ENCODE measurements around the gene CETP. TPM values are rescaled to one million over a fixed set of nuclear protein-coding genes. Genes with fewer than 3 reads are reported as not detected.

Gene CETP
- total RNA-seq, 1 donor from 2014 or later: not detected

DNA sequence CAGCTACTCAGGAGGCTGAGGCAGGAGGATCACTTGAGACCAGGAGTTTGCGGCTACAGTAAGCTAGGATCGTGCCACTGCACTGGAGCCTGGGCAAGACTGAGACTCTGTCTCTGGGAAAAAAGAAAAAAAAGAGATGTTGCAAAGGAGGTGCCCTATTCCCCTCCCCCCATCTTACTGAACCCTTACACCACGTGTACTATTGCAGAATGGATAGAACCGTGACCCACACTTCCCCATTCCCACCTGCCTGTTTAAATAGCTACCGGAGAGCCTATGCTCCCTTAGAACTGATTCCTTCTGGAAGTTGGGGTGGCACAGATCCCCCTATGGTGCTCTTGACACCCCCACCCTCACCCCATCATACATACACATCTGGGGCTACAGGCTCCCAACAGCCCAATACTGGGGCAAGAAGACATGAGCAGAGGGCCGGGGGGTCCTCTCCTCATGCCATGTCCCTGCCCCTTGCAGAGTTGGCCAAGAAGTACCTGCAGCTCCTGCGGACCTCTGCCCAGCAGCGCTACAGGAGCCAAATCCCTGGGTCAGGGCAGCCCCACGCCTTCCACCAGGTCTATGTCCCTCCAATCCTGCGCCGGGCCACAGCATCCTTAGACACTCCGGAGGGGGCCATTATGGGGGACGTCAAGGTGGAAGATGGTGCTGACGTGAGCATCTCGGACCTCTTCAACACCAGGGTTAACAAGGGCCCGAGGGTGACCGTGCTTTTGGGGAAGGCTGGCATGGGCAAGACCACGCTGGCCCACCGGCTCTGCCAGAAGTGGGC lies 63.3 kb downstream of the CETP start:
- no peak overlapping the region for H3K27ac Mint-ChIP-seq
- H3K36me3 Mint-ChIP-seq (ENCODE audit: low read depth): peaks cover 84% of the 10 kb centered on the region
- H3K4me1 Mint-ChIP-seq: peaks cover 59% of the 10 kb centered on the region
- intact Hi-C loops (cut with micrococcal nuclease): no loop called here
- no peak for DNase-seq
- H3K9me3 Mint-ChIP-seq: peaks cover 2% of the 10 kb centered on the region
- H3K27me3 Mint-ChIP-seq: no peaks in the 10 kb centered on the region
- H3K4me3 Mint-ChIP-seq: no peak overlapping the region

DNA sequence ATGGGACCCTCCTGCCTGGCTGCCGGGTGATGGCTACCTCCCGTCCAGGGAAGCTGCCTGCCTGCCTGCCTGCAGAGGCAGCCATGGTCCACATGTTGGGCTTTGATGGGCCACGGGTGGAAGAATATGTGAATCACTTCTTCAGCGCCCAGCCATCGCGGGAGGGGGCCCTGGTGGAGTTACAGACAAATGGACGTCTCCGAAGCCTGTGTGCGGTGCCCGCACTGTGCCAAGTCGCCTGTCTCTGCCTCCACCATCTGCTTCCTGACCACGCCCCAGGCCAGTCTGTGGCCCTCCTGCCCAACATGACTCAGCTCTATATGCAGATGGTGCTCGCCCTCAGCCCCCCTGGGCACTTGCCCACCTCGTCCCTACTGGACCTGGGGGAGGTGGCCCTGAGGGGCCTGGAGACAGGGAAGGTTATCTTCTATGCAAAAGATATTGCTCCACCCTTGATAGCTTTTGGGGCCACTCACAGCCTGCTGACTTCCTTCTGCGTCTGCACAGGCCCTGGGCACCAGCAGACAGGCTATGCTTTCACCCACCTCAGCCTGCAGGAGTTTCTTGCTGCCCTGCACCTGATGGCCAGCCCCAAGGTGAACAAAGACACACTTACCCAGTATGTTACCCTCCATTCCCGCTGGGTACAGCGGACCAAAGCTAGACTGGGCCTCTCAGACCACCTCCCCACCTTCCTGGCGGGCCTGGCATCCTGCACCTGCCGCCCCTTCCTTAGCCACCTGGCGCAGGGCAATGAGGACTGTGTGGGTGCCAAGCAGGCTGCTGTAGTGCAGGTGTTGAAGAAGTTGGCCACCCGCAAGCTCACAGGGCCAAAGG lies 64.4 kb downstream of the CETP start:
- H3K4me1 Mint-ChIP-seq: peaks cover 57% of the 10 kb centered on the region

DNA sequence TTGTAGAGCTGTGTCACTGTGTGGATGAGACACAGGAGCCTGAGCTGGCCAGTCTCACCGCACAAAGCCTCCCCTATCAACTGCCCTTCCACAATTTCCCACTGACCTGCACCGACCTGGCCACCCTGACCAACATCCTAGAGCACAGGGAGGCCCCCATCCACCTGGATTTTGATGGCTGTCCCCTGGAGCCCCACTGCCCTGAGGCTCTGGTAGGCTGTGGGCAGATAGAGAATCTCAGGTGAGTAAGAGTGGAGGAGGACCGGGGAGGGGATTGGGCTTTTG lies 65.0 kb downstream of the CETP start:
- peaks cover 7% of the 10 kb centered on the region for H3K9me3 Mint-ChIP-seq
- no peak overlapping the region for H3K4me3 Mint-ChIP-seq
- peaks cover 55% of the 10 kb centered on the region for H3K4me1 Mint-ChIP-seq
- DNase-seq: no peak
- H3K27ac Mint-ChIP-seq: peak overlapping the region; percentile 66
- no peaks in the 10 kb centered on the region for H3K27me3 Mint-ChIP-seq
- intact Hi-C loops (cut with micrococcal nuclease): no loop called here
- H3K36me3 Mint-ChIP-seq (ENCODE audit: low read depth): peaks cover 82% of the 10 kb centered on the region

More for the DNA sequence above, 64.4 kb downstream of the CETP start:
- DNase-seq: no peak
- peaks cover 82% of the 10 kb centered on the region for H3K36me3 Mint-ChIP-seq (ENCODE audit: low read depth)
- H3K4me3 Mint-ChIP-seq: no peak overlapping the region
- H3K27me3 Mint-ChIP-seq: no peaks in the 10 kb centered on the region
- H3K9me3 Mint-ChIP-seq: peaks cover 7% of the 10 kb centered on the region
- peak overlapping the region; percentile 58 for H3K27ac Mint-ChIP-seq
- intact Hi-C loops (cut with micrococcal nuclease): no loop called here

DNA sequence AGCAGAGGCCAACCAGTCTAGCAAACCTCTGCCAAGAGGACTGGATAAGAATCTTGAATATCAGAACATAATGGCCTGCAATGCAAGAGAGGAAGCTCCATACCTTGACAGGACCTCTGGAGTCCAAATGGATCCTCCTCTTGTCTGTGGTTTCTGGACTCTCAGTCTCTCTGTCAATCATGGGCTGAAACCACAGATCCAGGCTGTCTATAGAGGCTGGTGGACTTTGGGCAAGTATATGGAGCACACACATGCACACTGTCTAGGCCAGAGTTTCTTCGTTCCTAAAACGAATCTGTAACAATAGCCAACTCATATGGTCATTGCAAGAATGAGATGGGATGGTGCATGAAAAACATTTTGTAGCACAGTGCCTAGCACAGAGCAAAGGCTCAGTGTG lies 65.3 kb downstream of the CETP start:
- Mint-ChIP-seq H3K4me1 (peaks cover 54% of the 10 kb centered on the region), H3K9me3 (peaks cover 7% of the 10 kb centered on the region), H3K4me3 (no peak overlapping the region), H3K27ac (peak overlapping the region; percentile 66), H3K27me3 (no peaks in the 10 kb centered on the region), H3K36me3 (ENCODE audit: low read depth) (peaks cover 82% of the 10 kb centered on the region)
- intact Hi-C loops (cut with micrococcal nuclease): no loop called here
- DNase-seq: no peak

DNA sequence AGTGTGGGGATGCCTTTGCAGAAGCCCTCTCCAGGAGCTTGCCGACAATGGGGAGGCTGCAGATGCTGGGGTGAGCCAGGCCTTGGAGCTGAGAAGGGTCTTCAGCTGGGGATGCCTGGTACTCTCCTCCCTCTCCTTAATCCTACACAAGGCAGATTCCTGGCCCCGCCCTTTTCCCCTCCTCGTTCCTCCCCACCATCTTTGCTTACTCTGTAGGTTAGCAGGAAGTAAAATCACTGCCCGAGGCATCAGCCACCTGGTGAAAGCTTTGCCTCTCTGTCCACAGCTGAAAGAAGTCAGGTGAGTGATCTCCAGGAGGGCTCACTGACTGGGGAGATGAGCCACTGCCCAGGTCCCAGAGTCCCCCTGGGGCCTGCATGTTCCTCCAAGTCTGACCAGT lies 66.3 kb downstream of the CETP start:
- H3K4me1 Mint-ChIP-seq: peaks cover 43% of the 10 kb centered on the region

DNA sequence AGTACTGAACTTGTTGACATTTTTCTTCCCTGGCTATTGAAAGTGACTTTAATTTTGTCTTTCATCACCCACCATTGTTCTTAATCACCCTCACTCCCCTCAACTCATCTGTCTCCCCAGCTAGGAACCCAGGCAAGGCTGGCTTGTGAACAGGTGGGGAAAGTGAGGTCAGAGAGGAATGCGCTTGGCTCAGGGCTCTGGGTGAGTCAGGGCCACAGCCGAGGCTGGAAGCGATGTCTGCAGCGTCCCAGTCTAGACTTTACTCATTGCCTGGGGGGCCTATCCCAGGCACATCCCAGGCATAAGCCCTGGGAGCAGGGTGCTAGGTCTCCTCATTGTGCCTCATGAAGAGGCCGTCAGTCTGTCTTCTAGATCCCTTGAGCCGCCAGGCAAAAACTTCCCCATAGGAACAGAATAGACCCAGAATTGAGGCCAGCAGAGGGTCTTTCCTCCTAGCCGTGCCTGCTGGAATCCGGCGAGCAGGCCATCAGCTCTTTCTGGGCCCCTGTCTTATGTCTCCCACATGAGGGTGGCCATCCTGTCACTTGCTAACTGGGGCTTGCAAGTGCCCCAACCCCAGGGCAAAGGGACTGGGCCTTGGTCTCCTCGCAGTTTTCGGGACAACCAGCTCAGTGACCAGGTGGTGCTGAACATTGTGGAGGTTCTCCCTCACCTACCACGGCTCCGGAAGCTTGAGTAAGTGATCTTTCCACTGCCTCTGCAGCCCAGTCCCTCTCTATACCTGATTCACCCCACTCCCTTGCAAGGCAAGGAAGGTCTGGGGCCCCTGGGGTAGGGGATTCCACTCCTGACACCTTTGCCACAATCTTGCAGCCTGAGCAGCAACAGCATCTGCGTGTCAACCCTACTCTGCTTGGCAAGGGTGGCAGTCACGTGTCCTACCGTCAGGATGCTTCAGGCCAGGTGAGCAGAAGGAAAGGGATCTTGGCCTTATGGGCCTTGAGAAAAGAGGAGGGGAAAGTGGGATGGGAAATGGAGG lies 67.7 kb downstream of the CETP start:
- peaks cover 37% of the 10 kb centered on the region for H3K4me1 Mint-ChIP-seq
- no peaks in the 10 kb centered on the region for H3K27me3 Mint-ChIP-seq
- peaks cover 73% of the 10 kb centered on the region for H3K36me3 Mint-ChIP-seq (ENCODE audit: low read depth)
- H3K27ac Mint-ChIP-seq: peak overlapping the region; percentile 62
- intact Hi-C loops (cut with micrococcal nuclease): no loop called here
- no peak for DNase-seq
- H3K9me3 Mint-ChIP-seq: peaks cover 7% of the 10 kb centered on the region
- H3K4me3 Mint-ChIP-seq: no peak overlapping the region

More for the DNA sequence above, 66.3 kb downstream of the CETP start:
- H3K36me3 Mint-ChIP-seq (ENCODE audit: low read depth): peaks cover 74% of the 10 kb centered on the region
- intact Hi-C loops (cut with micrococcal nuclease): no loop called here
- DNase-seq: no peak
- H3K9me3 Mint-ChIP-seq: peaks cover 7% of the 10 kb centered on the region
- peak overlapping the region; percentile 63 for H3K27ac Mint-ChIP-seq
- H3K27me3 Mint-ChIP-seq: no peaks in the 10 kb centered on the region
- no peak overlapping the region for H3K4me3 Mint-ChIP-seq

DNA sequence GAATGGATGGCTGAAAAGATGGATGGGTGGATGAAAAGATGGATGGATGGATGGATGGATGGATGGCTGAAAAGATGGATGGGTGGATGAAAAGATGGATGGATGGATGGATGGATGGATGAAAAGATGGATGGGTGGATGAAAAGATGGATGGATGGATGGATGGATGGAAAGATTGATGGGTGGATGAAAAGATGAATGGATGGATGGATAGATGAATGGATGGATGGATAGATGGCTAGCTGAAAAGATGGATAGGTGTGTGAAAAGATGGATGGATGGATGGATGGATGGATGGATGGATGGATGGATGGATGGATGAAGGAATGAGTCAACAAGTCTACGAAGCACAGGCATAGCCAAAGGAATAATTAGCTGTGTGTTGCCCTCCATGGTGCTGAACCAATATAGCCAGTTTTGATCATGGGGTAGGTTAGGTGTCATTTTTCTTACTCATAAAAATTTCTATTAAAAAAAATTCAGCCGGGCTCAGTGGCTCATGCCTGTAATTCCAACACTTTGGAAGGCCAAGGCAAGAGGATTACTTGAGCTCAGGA lies 68.7 kb downstream of the CETP start:
- intact Hi-C loops (cut with micrococcal nuclease): no loop called here
- H3K27ac Mint-ChIP-seq: peak overlapping the region; percentile 70
- H3K9me3 Mint-ChIP-seq: peaks cover 7% of the 10 kb centered on the region
- DNase-seq: no peak
- no peak overlapping the region for H3K4me3 Mint-ChIP-seq
- no peaks in the 10 kb centered on the region for H3K27me3 Mint-ChIP-seq
- H3K4me1 Mint-ChIP-seq: peaks cover 42% of the 10 kb centered on the region
- peaks cover 76% of the 10 kb centered on the region for H3K36me3 Mint-ChIP-seq (ENCODE audit: low read depth)

DNA sequence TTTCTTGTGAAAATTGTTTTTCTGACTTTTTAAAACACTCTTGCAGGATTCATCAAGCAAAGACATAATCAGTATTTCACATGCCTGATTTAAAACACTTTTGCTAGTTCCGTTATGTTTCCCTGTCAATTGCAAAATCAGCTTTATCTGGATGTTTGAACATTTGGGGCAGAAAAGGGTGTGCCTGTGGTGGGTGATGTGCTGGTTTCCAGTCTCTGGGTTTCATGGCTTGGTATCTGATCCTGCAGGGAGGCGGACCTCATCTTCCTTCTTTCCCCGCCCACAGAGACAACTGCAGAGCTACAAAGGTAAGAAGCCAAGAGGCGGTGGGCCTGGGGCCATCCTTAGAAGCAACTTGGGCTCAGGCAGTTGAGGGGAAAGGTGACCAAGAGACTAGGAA lies 69.4 kb downstream of the CETP start:
- Mint-ChIP-seq H3K4me3 (no peak overlapping the region), H3K36me3 (ENCODE audit: low read depth) (peaks cover 76% of the 10 kb centered on the region), H3K9me3 (peaks cover 7% of the 10 kb centered on the region), H3K4me1 (peaks cover 47% of the 10 kb centered on the region), H3K27ac (peak overlapping the region; percentile 71), H3K27me3 (no peaks in the 10 kb centered on the region)
- DNase-seq: no peak
- intact Hi-C loops (cut with micrococcal nuclease): no loop called here

DNA sequence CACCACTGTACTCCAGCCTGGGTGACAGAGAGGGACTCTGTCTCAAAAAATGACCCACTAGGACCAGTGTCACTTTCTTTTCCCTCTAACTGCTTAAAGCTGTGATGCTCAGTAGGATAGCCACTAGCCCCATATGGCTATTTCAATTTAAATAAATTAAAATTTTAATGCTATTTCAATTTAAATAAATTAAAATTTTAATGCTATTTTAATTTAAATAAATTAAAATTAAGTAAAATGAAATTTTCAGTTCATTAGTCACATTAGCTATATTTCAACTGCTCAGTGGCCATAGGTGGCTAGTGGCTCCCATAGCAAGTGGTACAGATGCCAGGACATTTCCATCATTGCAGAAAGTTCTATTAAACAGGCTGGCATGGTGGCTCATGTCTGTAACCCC lies 70.6 kb downstream of the CETP start:
- peaks cover 45% of the 10 kb centered on the region for H3K4me1 Mint-ChIP-seq
- H3K27me3 Mint-ChIP-seq: no peaks in the 10 kb centered on the region
- intact Hi-C loops (cut with micrococcal nuclease): no loop called here
- DNase-seq: no peak
- peaks cover 7% of the 10 kb centered on the region for H3K9me3 Mint-ChIP-seq
- H3K4me3 Mint-ChIP-seq: no peak overlapping the region
- H3K27ac Mint-ChIP-seq: no peak overlapping the region
- H3K36me3 Mint-ChIP-seq (ENCODE audit: low read depth): peaks cover 75% of the 10 kb centered on the region

DNA sequence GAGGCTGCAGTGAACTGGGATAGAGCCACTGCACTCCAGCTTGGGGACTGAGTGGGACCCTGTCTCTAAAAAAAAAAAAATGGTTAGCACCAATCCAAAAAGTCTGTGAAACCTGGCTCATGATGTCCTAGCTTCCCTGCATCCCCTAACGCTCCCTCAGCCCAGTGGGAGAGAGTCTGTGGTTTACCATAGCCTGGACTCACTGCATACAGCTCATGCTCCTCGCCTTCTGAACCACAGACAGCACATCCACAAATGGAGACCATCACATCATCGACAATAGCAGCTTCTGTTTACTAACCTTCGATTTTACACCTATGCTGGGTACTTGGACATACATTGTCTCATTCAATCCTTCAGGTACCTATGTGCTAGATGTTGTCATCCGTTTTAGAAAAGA lies 71.2 kb downstream of the CETP start:
- Mint-ChIP-seq H3K27me3 (no peaks in the 10 kb centered on the region), H3K4me3 (no peak overlapping the region), H3K4me1 (peaks cover 45% of the 10 kb centered on the region), H3K27ac (no peak overlapping the region), H3K9me3 (peaks cover 7% of the 10 kb centered on the region), H3K36me3 (ENCODE audit: low read depth) (peaks cover 75% of the 10 kb centered on the region)
- intact Hi-C loops (cut with micrococcal nuclease): no loop called here
- no peak for DNase-seq

Other genes starting within 250 kb of the CETP start
- gene NUP93, start 231.8 kb upstream of the CETP start, total RNA-seq: 162 and 168 TPM in 2 replicates
- gene SLC12A3, start 96.7 kb upstream of the CETP start, total RNA-seq: not detected in 2 replicates
- gene HERPUD1, start 29.8 kb upstream of the CETP start, total RNA-seq: 155 and 164 TPM in 2 replicates
- 208 and 214 TPM in 2 replicates for gene NLRC5, start 27.6 kb downstream of the CETP start, total RNA-seq
- gene CPNE2, start 130.6 kb downstream of the CETP start, total RNA-seq: 6.3 and 6.4 TPM in 2 replicates
- gene PSME3IP1, start 224.1 kb downstream of the CETP start, total RNA-seq: 126 and 130 TPM in 2 replicates
- gene RSPRY1, start 224.4 kb downstream of the CETP start, total RNA-seq: 33.0 and 36.6 TPM in 2 replicates

All from activated CD4-positive, alpha-beta T cell treated with anti-CD3 and anti-CD28 coated beads, Interleukin-2, amount 10 ng/mL, durations not matched to agents 24 days and 14 days (primary cell).